ENCODE results near the gene ANK2.

- no peak for TF ChIP-seq CTCF (IDR thresholded peaks at IDR 0.05; ENCODE audit: insufficient read depth, low read length)
- no peak for TF ChIP-seq POLR2AphosphoS5 (IDR thresholded peaks at IDR 0.05; ENCODE audit: low read depth)
Observed at GRCh38 chr4:113365377-113365776, 315.9 kb downstream of the ANK2 start.
